H1 (cell line): Measurements from ENCODE around the gene SMAD6. TPM values are rescaled to one million over a fixed set of nuclear protein-coding genes. Genes with fewer than 3 reads are reported as not detected.

ENCODE experiments used
- BCL11A ChIP-seq, 2 experiments: IDR thresholded peaks; one replicate each; pipeline ENCODE4 v1.6.1; 2011; ENCODE audit warnings: low read depth in 2 of 2, low read length in 2 of 2, mild to moderate bottlenecking in 2 of 2
- CHD7 ChIP-seq: fragments of 300-600 bp; sonication (generic); IDR thresholded peaks from 2 replicates; pipeline ENCODE4 v1.7.1; 2012; ENCODE audit warnings: low read length, moderate library complexity, mild to moderate bottlenecking, inconsistent platforms; ENCODE audit not compliant: insufficient replicate concordance
- E2F6 ChIP-seq: IDR thresholded peaks from 2 replicates; pipeline ENCODE4 v1.6.1; 2012; ENCODE audit warnings: inconsistent platforms
- HDAC2 ChIP-seq, 2 experiments: fragments of 300-600 bp in 1 of 2; sonication (generic) in 1 of 2; IDR thresholded peaks; 2 replicates each; pipeline ENCODE4 v1.6.1; 2011 to 2012; ENCODE audit warnings: low read depth in 2 of 2, low read length in 2 of 2, mild to moderate bottlenecking in 2 of 2, moderate library complexity in 2 of 2, borderline replicate concordance in 1 of 2, inconsistent platforms in 1 of 2
- JUND ChIP-seq: IDR thresholded peaks from 2 replicates; pipeline ENCODE4 v1.6.1; 2011; ENCODE audit warnings: mild to moderate bottlenecking, improper control_type of control experiment, low read length
- NANOG ChIP-seq: IDR thresholded peaks from 2 replicates; pipeline ENCODE4 v1.6.1; 2011; ENCODE audit warnings: low read length, low read depth, mild to moderate bottlenecking, inconsistent platforms; ENCODE audit not compliant: insufficient read depth, poor library complexity, severe bottlenecking
- POLR2A ChIP-seq, 2 experiments: IDR thresholded peaks; 1 replicate in 1 of 2; 2 replicates in 1 of 2; pipeline ENCODE4 v1.6.1; 2011; ENCODE audit warnings: low read depth in 2 of 2, low read length in 2 of 2, mild to moderate bottlenecking in 2 of 2; ENCODE audit errors: control extremely low read depth in 1 of 2
- SIN3A ChIP-seq, 2 experiments: IDR thresholded peaks in 1 of 2; conservative IDR thresholded peaks in 1 of 2; 2 replicates each; pipeline ENCODE4 v1.6.1; 2011 to 2012; ENCODE audit warnings: low read length in 2 of 2, improper control_type of control experiment in 1 of 2, low read depth in 1 of 2, mild to moderate bottlenecking in 1 of 2
- polyA plus RNA-seq, 7 experiments: library from polyadenylated mRNA; depleted of rRNA in 3 of 7; stranded (reverse) in 5 of 7; unstranded in 2 of 7; fragments of >200 nt in 5 of 7; fragments of 200-250 nt in 2 of 7; gene quantifications; 1 replicate in 5 of 7; 2 replicates in 1 of 7; 4 replicates in 1 of 7; pipeline versions ENCODE4 v1.2.1 to v1.2.3, GENCODE V29; 2011 to 2013; ENCODE audit warnings: missing spikeins in 2 of 7, mixed read lengths in 2 of 7
- total RNA-seq: library from RNA; stranded (reverse); fragmentation: NEBNext Ultra II Directional; extraction: Animal tissue kit (Norgen Biotek cat#: 25700); gene quantifications from 2 replicates; pipeline ENCODE4 v1.2.1, GENCODE V29; 2021
- TF ChIP-seq, protein P1 (sequence below): IDR thresholded peaks from 2 replicates; pipeline ENCODE4 v1.6.1; 2012; ENCODE audit warnings: inconsistent platforms

Gene SMAD6
- total and polyA plus RNA-seq, 2 of the 8 experiments (the other 6 are each of a cell fraction or from before 2014, with no cell fraction given), result 1.8 to 7.0 TPM

GRCh38 chr15:66827039-66827697 lies 125.1 kb downstream of the SMAD6 start (continued):
- TF ChIP-seq CHD7 (no peak), HDAC2 (IDR thresholded peaks at IDR 0.05; ENCODE audit: borderline replicate concordance in 1 of 2, low read depth in 2 of 2, low read length in 2 of 2) (peak; percentile 31 to 79; a peak in 1 of 4 replicates), JUND (no peak), BCL11A (IDR thresholded peaks at IDR 0.05; ENCODE audit: low read depth in 2 of 2, low read length in 2 of 2) (no peak), NANOG (peak; percentile 66), POLR2A (IDR thresholded peaks at IDR 0.05; ENCODE audit: control extremely low read depth in 1 of 2, low read depth in 2 of 2, low read length in 2 of 2) (no peak), SIN3A (conservative IDR thresholded peaks at IDR 0.05 in 1 of 2, IDR thresholded peaks at IDR 0.05 in 1 of 2; ENCODE audit: low read depth in 1 of 2, low read length in 2 of 2) (no peak), E2F6 (no peak)
- TF ChIP-seq, protein P1, sequence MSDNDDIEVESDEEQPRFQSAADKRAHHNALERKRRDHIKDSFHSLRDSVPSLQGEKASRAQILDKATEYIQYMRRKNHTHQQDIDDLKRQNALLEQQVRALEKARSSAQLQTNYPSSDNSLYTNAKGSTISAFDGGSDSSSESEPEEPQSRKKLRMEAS, result peak; percentile 32; the same call in 1 of the 2 replicates
